ENCODE data around the gene CSTF2.
"Not testable (repeated sequence)": the region's sequence is repeated elsewhere in the genome, so short reads cannot be mapped to it uniquely, and the experiment has no call there.

Gene CSTF2

GRCh38 chrX:100819837-100820666 is at the start of gene CSTF2:
CSTF2 (plus strand) TSS chrX:100820391; CDS start chrX:100820417, 26 bp downstream.
- peak; percentile 87 for DNase-seq (ENCODE audit: low spot score)

GRCh38 chrX:100796371-100796770 is 23.8 kb upstream of the CSTF2 start:
- not testable (repeated sequence) for DNase-seq (ENCODE audit: low spot score)

GRCh38 chrX:100797359-100797758 is 22.8 kb upstream of the CSTF2 start:
- DNase-seq (ENCODE audit: low spot score), result no peak

- DNase-seq (ENCODE audit: low spot score), result no peak
Measured at GRCh38 chrX:100798484-100799214, 21.5 kb upstream of the CSTF2 start.

GRCh38 chrX:100802843-100803242 is 17.3 kb upstream of the CSTF2 start:
- DNase-seq (ENCODE audit: low spot score), result no peak

GRCh38 chrX:100804780-100805179 is 15.4 kb upstream of the CSTF2 start:
- DNase-seq (ENCODE audit: low spot score), result no peak

- DNase-seq (ENCODE audit: low spot score), result not testable (repeated sequence)
Measured at GRCh38 chrX:100808265-100808664, 11.9 kb upstream of the CSTF2 start.

- DNase-seq (ENCODE audit: low spot score), result no peak
Measured at GRCh38 chrX:100812216-100813158, 7.7 kb upstream of the CSTF2 start.

GRCh38 chrX:100817340-100817739 is 2.9 kb upstream of the CSTF2 start:
- no peak for DNase-seq (ENCODE audit: low spot score)

- no peak for DNase-seq (ENCODE audit: low spot score)
Measured at GRCh38 chrX:100819534-100819836, 706 bp upstream of the CSTF2 start.

- DNase-seq (ENCODE audit: low spot score), result no peak
Measured at GRCh38 chrX:100829730-100830129, 9.5 kb downstream of the CSTF2 start.

- no peak for DNase-seq (ENCODE audit: low spot score)
Measured at GRCh38 chrX:100830143-100830542, 10.0 kb downstream of the CSTF2 start.

- no peak for DNase-seq (ENCODE audit: low spot score)
Measured at GRCh38 chrX:100830547-100830946, 10.4 kb downstream of the CSTF2 start.

- no peak for DNase-seq (ENCODE audit: low spot score)
Measured at GRCh38 chrX:100831219-100831946, 11.2 kb downstream of the CSTF2 start.

GRCh38 chrX:100850317-100850716 is 30.1 kb downstream of the CSTF2 start:
- DNase-seq (ENCODE audit: low spot score), result no peak

GRCh38 chrX:100852810-100853209 is 32.6 kb downstream of the CSTF2 start:
- DNase-seq (ENCODE audit: low spot score), result no peak

GRCh38 chrX:100863326-100863864 is 43.2 kb downstream of the CSTF2 start:
- DNase-seq (ENCODE audit: low spot score), result no peak

GRCh38 chrX:100864657-100865391 is 44.6 kb downstream of the CSTF2 start:
- no peak for DNase-seq (ENCODE audit: low spot score)

- no peak for DNase-seq (ENCODE audit: low spot score)
Measured at GRCh38 chrX:100868273-100868672, 48.1 kb downstream of the CSTF2 start.

- no peak for DNase-seq (ENCODE audit: low spot score)
Measured at GRCh38 chrX:100870527-100870926, 50.3 kb downstream of the CSTF2 start.
